Left cardiac atrium (tissue), 4 donors: ENCODE measurements around the gene TPRKB. TPM values are rescaled to one million over a fixed set of nuclear protein-coding genes. Genes with fewer than 3 reads are reported as not detected.
"Not testable (repeated sequence)": the region's sequence is repeated elsewhere in the genome, so short reads cannot be mapped to it uniquely, and the experiment has no call there.

Experiments used
- ATAC-seq, 2 donors: fragments of 200-7000 bp; cut with Tn5 transposase; one replicate each; pipeline ENCODE4 v1.9.1; 2020; ENCODE audit warnings: mild to moderate bottlenecking in 2 of 2, moderate library complexity in 2 of 2
- DNase-seq: peaks from one replicate; pipeline ENCODE4 v3.0.0-alpha.2; 2020
- intact Hi-C, 2 donors: fragments of 100-400 bp; cut with DNase I; formaldehyde crosslinking; loops; one replicate each; pipeline versions ENCODE4 v1.14.1 to v1.15.1; 2022 to 2023
- long read RNA-seq: library from polyadenylated mRNA; unstranded; transcript quantifications from one replicate; pipeline ENCODE4 v2.0.0, GENCODE V29; 2021
- total RNA-seq, 2 donors: library from RNA; stranded (reverse); fragmentation: NEBNext Ultra II Directional; extraction: Animal tissue kit (Norgen Biotek cat#: 25700); gene quantifications; one replicate each; pipeline ENCODE4 v1.2.1, GENCODE V29; 2021
- donor health status: DM: no; HTN: yes; CAD: no.
- donor health status: DM: no; HTN: yes; CAD: no; lungs with severe emphysema.
- donor health status: DM: yes; HTN: yes; CAD: no.
- donor health status: Dilated cardiomyopathy.

TPRKB gene
- 10 to 100 TPM; 21.7 to 31.4 TPM for total RNA-seq
- long read RNA-seq, partial matches to known transcripts, result 0 of 3 reads
- long read RNA-seq, other reads (novel, unspliced or antisense), result 3 of 3 reads

DNA sequence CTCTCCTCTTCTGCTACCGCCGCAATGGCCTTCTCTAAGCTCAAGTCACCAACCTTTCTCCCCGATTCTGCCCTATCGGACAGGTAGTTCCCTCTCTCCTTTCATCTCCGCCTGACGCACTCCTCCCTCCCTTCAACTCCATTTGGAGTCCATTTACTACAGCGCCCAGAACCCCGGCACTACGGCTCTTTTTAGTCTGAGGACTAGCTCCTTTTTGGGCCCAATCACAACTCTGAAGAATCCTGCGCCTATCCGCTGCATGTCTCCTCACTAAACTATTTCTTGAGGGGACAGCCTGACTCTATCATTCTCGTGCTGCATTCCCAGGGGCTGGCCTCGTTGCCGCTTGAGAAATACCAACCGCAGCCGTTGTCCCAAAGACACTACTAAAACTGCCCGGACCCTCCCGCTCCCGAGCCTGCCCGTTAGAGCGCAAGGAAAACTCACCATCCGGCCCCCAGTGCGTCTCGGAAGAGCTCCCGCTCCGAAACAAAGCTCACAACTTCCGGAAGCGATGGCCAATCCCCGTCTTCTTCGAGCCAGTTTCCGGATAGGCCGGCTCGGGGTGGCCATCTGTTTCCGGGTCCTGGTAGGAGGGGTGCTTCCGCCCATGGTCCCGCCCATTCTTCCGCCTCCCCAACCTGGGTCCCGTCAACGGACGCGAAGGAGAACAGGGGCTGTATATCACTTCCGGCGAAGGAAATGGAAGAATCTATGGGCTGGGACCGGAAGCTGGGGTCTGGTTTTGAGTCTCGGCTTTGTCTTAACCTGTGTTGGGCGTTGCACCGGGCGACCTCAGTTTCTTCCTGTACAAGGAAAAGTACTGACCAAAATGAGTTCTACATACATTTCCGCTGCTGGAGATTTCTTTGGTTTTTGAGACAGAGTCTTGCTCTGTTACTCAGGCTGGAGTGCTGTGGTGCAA is at the start of gene TPRKB:
TPRKB (minus strand) TSS at position 491 of the 925 bp plus-strand sequence. CDS start 2,776 bp downstream, outside the sequence.
- intact Hi-C loops, result no loop called here
- ATAC-seq, result peak; percentile 100

DNA sequence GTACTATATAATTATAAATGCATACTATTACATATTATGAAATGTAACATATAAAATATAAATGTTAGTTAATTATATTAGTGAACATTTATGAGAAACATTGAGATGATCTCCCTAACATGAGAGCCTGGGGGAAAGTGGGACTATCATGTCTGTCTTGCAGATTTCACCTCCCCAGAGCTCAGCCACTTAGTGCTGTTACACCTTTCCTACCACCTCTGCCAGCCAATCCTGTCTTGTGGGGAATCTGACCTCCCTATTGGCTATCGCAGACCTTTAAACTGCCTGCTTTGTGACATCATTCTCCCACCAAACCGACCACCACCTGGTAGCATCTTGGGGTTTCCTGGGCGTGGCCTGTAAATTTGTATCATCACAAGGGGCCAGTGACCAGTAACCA is 46.7 kb upstream of the TPRKB start, which contains the start of gene C2orf78:
C2orf78 (plus strand) TSS at position 301 of the 400 bp plus-strand sequence. CDS start 127 bp downstream, outside the sequence.
- intact Hi-C loops, ATAC-seq, DNase-seq: not testable (repeated sequence)

More for the DNA sequence above, at the start of gene TPRKB:
- DNase-seq, result peak; percentile 97

DNA sequence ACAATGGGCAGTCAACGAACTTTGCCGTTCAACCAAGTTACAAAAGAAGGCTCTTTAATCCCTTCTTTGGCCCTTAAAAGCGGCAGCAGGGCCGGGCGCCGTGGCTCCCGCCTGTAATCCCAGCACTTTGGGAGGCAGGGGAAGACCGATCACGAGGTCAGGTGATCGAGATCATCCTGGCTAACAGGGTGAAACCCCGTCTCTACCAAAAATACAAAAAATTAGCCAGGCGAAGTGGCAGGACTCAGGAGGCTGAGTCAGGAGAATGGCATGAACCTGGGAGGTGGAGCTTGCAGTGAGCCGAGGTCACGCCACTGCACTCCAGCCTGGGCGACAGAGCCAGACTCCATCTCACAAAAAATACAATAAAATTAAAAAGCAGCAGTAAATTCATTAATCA is 46.3 kb upstream of the TPRKB start:
- DNase-seq, ATAC-seq, intact Hi-C loops: not testable (repeated sequence)

DNA sequence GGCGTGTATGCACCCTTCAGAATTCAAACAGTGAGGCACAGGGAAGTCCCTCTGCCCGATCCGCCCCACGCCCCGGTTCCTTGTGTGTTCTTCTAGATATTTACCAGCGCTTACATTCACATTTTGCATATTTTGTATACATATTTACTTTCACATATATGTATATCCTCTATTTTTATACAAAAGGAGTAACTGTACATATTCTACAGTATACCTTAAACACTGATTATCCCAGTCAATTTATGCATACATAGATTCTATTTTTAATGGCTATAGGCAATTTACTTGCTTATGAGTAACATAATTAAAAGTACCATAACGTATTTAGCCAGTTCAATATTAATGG is 43.1 kb upstream of the TPRKB start:
- intact Hi-C loops, result no loop called here
- DNase-seq (no peak), ATAC-seq (no peak)

DNA sequence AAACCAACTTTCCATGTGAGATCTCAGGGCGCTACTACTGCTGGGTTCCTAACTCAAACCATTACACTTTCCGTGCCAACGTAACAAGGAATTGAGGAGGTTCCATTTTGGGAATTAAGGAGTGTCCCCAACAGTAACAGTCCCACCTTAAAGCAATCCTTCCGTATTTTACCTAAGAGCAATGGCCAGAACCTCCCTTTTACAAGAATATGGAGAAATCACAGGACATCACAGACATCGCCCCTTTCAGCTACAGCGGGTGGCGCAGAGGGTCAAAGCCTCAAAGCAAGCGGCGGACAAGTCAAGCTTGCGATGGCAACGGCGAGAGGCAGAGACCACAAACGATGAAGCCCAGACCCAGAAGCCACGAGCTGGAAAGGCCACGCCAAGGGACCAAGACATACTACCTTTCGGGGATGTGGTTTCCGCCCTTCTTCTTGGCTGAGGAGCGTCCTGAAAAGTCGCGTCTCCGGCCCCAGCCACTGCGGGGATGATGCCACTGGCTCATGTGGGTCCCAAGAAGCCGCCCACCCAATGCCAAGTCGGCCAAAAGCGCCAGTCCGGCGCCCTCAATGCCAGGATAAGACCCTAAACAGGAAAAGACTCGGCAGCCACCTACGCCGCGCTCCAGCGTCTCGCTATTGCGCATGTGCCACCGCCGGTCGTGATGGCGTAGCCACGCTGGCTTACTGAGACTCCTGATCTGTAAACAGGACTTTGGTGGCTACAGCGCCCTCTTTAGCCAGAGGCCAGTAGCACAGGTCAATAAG is 42.5 kb upstream of the TPRKB start, which contains the start of gene DUSP11:
DUSP11 (minus strand) TSS at position 637 of the 770 bp plus-strand sequence; CDS start at position 508, 129 bp downstream.
- ATAC-seq (peak; percentile 99 to 100), DNase-seq (peak; percentile 95)
- intact Hi-C loops, result no loop called here

DNA sequence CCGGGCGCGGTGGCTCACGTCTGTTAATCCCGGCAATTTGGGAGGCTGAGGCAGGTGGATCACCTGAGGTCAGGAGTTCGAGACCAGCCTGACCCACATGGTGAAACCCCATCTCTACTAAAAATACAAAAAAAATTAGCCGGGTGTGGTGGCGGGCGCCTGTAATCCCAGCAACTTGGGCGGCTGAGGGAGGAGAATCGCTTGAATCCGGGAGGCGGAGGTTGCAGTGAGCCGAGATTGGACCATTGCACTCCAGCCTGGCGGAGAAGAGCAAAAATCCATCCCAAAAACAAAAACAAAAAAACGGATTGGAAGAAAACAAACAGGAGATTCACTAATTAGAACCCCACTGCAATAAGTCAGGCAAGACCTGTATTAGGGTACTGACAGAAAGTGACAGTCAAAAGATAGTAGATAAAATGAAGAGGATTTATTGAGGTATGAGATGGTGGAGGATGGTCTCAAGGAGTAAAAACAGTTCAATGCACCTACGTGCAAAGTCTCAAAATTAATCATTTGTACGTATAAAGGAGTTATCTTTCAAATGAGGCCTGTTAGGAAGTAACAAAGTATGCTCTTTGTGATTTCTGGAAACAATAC is 41.8 kb upstream of the TPRKB start:
- ATAC-seq, DNase-seq, intact Hi-C loops: not testable (repeated sequence)

DNA sequence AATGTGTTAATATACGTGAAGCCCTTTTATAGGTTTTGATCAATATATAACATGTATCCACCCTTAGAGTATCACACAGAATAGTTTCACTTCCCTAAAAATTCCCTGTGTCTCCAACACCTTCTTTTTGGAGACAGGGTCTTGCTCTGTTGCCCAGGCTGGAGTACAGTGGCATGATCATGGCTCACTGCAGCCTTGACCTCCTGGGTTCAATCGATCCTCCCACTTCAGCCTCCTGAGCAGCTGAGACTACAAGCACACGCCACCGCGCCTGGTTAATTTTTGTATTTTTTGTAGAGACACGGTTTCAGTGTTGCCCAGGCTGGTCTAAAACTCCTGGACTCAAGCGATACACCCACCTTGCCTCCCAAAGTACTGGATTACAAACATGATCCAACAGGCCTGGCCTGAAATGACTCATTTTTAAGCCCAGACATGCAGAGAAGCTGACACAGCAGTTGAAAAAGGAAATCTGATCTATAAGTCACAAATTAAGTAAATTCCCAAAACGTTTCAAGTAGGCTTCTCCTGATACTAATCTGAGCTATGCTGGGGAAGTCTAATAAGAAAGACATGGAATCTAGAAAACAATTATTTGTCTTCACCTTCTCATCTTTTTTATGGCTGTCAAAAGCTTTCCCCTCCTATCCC is 39.8 kb upstream of the TPRKB start:
- DNase-seq (no peak), ATAC-seq (no peak)
- intact Hi-C loops, result no loop called here

DNA sequence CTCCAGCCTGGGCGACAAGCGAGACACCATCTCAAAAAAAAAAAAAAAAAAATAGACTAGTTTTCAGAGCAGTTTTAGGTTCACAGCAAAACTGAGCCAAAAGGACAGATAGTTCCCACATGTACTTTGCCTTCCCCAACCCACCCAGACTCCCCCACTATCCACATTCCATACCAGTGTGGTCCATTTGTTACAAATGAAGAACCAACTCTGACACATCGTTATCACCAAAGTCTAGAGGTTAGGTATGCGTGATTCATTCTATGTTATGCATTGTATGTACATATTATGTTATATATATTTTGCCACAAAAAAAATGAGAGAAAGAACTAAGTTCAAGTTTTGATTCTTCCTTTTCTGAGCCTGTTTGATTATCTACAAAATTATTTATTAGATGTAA is 39.2 kb upstream of the TPRKB start:
- intact Hi-C loops, result no loop called here
- DNase-seq (no peak), ATAC-seq (no peak)

DNA sequence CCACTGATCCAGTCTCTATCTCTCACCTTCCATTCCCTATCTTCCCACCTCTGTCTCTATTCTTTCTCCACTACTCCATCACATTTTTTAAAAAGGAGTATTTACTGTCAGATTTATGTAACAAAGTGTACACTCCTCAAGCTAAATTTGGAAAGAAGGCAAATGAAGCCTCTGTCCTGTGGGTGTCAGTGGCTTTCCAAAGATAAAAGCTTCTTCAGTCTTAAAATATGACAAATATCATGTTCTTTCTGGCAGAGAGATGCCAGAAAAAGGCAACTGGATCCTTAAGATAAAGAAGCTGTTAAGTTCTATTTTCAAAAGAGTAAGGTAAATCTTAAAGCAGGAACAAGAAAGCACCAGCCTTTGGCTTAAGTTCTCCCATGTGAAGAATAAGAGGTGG is 35.7 kb upstream of the TPRKB start:
- intact Hi-C loops, result no loop called here
- DNase-seq (no peak), ATAC-seq (no peak)

DNA sequence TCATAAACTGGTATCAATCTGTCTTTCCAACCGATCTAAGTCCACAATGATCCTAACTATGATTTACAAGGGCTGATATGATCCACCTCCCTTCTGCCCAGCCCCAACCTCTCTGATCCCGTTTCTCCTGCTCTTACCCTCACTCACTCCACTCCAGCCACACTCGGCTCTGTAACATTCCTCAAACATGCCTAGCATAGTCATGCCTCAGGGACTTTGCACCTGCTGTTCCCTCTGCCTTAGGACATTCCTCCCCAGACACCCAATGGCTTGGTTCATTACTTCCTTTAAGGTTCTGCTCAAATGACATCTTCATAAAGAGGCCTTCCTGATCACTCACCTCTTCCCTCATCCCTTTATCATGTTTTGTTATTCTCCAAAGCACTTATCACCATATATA is 33.6 kb upstream of the TPRKB start:
- DNase-seq (no peak), ATAC-seq (no peak)
- intact Hi-C loops, result no loop called here

DNA sequence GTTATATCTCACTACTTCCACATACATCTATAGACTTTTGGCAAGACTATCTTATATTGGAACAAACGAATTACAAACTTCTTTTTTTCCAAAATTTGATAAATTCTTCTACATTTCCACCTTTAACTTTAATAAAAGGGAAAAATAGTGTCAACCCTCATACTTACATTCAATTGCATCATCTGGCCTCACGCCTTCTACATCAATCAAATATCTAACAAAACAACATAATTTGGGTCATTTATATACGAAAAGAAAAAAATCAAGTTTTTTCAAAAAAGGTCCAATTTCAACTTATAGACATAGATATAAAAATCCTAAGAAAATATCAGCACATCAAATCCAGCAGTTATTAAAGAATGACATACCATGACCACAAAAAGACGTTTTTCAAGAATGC is 29.8 kb upstream of the TPRKB start:
- intact Hi-C loops, result no loop called here
- no peak for ATAC-seq
- DNase-seq, result no peak

DNA sequence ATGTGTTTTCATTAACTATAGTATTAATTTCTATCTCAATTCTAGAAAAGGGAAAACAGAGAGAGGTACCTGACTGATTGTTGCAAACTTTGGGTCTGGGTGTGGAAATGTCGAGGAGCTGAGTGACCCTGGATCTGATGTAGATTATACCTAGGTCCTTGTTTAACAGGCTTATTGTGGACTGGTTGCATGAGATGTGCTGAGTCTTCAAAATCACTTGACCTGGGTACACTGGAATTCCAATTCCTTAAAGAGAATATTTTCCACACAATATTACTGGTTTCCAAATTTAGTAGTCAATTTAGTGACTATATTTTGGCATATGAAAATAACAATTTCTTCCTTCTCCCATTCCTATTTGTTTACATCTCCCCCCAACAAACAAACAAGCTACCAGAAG is 29.2 kb upstream of the TPRKB start:
- ATAC-seq (no peak), DNase-seq (no peak)
- intact Hi-C loops, result no loop called here

DNA sequence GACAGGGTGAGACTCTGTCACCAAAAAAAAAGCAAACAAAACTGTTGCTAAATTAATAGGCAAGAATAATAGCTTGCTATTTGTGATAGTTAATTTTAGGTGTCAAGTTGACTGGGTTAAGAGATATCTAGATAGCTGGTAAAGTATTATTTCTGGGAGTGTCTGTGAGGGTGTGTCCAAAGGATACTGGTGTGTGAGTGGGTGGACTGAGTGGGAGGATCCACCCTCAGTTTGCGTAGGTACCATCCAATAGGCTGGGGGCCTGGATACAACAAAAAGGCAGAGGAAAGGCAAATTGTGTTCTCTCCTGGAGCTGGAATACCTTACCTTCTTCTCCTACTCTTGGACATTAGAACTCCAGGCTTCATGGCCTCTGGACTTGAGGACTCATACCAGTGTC is 27.8 kb upstream of the TPRKB start:
- ATAC-seq, result no peak
- intact Hi-C loops, result no loop called here

DNA sequence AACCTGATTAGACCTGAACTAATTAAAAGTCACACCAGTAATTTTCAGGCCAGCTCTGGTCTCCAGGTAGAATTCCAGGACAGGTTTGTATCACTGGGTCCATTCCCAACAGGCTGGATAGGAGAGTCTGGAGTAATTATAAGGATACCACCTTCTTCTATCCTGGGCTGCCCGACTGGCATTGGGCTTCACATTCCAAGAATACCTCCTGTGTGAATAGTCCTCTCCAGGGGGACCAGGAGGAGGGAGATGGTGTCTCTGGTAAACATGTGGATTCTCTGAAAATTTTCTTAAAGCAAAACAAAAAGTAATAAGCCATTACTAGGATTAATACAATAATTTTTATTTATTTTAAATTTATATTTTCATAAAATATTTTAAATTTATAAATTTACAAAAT is 25.4 kb upstream of the TPRKB start:
- DNase-seq (no peak), ATAC-seq (no peak)
- intact Hi-C loops, result no loop called here

More for the DNA sequence above, 27.8 kb upstream of the TPRKB start:
- no peak for DNase-seq

DNA sequence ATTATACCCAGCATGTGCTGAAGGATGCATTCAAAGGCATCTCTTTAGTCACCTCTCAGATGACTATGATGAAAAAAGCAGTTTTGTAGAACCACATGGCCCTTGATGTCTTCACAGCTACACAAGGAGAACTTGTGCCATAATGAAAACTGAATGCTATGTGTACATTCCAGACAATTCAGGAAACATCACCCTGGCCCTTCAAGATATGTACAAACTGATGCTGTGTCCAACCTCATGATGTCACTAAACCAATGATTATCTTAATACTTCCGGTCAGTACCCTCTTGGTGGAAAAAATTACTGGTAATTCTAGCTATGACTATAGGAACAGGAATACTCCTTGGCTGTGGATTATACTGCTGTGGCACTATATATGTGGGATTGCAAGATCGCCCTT is 22.8 kb upstream of the TPRKB start:
- intact Hi-C loops, result no loop called here
- ATAC-seq, result no peak
- DNase-seq, result no peak

DNA sequence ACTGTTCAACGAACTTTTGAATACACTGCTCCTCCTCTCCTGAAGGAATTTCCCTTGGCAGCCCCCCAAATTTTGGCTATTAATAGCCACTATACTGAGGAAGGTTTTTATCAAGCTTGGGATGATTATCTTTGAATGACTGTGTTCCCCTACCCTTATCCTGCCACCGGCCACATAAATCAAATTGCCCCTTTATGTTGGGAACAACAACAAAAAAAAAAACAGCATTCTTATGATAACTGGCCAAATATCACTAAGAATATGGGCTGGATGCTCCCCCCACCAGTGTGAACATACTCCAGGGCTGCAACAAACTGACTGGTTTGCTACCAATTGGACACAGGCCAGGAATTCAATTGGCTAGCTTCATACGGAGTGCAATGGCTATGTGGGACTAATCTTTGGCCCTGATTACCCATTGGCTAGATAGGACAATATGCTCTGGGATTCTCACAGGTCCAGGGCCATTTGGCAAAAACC is 22.2 kb upstream of the TPRKB start:
- DNase-seq, result peak; percentile 38
- intact Hi-C loops, result no loop called here
- peak; percentile 78 to 92 for ATAC-seq

DNA sequence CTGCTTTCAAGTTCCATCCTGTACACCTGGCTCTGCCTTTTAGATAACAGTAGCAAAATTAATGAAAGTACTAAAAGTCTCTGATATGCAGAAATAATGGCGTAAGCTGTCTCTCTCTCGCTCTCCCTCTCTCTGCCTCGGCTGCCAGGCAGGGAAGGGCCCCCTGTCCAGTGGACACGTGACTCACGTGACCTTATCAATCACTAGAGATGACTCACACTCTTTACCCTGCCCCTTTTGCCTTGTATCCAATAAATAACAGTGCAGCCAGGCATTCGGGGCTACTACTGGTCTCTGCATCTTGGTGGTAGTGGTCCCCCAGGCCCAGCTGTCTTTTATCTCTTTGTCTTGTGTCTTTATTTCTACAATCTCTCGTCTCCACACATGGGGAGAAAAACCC is 17.2 kb upstream of the TPRKB start:
- intact Hi-C loops, ATAC-seq, DNase-seq: not testable (repeated sequence)

DNA sequence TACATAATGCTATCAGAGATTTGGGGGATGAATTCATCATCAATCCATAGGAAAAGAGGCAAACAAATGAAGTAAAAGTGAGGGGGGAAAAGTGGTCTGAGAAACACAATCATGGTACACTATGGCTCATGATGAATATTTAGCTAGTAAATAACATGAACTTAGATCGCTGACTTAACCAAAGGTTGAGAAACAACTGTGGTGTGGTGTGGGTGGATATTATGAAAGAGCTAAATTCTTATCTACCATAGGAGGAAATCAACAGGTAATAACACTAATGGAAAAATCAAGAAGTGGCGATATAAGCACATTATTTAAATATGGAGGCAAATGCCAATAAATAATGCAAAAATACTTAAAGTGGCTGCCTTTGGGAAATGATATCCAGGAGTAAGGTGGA is 12.2 kb upstream of the TPRKB start:
- intact Hi-C loops, result no loop called here
- ATAC-seq, result no peak
- DNase-seq, result no peak

DNA sequence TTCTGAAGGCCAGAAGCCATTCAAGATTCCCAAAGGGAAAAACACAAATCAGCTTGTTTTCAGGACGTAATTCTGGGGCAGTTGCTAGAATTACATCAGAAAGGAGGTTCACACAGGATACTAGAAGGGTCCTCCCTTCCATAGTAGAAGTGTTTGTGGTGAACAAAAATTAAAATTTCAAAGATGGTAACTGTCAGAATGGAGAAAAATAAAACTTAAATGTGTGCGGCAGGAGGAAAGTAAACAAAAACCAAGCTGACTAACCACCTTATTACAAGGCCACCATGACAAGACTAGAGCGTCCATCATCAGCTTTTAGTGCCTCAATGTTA is 9.7 kb upstream of the TPRKB start:
- intact Hi-C loops, result no loop called here
- no peak for ATAC-seq
- DNase-seq, result no peak
